DND-41 (cell line): ENCODE measurements around the gene PNMA3.
"Not testable (repeated sequence)": the region's sequence is repeated elsewhere in the genome, so short reads cannot be mapped to it uniquely, and the experiment has no call there.

Experiments used
- EZH2 ChIP-seq: IDR thresholded peaks from 3 replicates; pipeline ENCODE4 v1.6.1; 2012; ENCODE audit warnings: borderline replicate concordance, low read depth, mild to moderate bottlenecking, moderate library complexity, low read length, inconsistent platforms; ENCODE audit not compliant: severe bottlenecking
- TF ChIP-seq, protein P1 (sequence below): IDR thresholded peaks from 2 replicates; pipeline ENCODE4 v1.5.1; 2012; ENCODE audit warnings: borderline replicate concordance, low read length, moderate library complexity, mild to moderate bottlenecking; ENCODE audit not compliant: poor library complexity, severe bottlenecking; ENCODE audit errors: extremely low read depth

DNA sequence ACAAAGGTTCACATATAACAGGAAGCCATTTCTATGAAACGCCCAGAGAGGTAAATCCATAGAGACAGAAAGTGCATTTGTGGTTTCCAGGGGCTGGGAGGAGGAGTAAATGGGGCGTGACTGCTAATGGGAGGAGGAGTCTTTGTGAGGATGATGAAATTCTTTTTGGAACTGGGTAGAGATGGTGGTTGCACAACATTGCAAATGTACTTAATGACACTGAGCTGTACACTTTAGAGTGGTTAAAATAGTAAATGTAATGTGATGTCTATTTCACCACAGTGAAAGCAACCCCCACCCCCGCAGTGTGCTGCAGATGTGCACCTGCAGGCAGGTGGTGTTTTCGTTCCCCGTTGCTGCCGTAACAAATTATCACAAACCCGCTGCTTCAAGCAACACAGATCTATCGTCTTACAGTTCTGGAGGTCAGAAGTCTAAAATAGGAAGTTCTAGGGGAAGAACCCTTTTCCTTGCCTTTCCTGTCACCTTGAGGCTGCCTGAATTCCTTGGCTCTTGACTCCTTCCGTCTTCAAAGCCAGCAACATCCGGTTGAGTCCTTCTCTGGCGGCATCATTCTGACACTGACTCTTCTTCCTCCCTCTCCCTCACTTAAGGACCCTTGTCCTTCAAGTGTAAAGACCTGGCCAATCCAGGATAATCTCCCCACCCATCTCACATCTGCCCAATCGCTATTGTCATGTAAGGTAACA is 50.0 kb downstream of the PNMA3 start:
- TF ChIP-seq, protein P1, sequence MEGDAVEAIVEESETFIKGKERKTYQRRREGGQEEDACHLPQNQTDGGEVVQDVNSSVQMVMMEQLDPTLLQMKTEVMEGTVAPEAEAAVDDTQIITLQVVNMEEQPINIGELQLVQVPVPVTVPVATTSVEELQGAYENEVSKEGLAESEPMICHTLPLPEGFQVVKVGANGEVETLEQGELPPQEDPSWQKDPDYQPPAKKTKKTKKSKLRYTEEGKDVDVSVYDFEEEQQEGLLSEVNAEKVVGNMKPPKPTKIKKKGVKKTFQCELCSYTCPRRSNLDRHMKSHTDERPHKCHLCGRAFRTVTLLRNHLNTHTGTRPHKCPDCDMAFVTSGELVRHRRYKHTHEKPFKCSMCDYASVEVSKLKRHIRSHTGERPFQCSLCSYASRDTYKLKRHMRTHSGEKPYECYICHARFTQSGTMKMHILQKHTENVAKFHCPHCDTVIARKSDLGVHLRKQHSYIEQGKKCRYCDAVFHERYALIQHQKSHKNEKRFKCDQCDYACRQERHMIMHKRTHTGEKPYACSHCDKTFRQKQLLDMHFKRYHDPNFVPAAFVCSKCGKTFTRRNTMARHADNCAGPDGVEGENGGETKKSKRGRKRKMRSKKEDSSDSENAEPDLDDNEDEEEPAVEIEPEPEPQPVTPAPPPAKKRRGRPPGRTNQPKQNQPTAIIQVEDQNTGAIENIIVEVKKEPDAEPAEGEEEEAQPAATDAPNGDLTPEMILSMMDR = not testable (repeated sequence)
- TF ChIP-seq EZH2 = not testable (repeated sequence)
